Astrocyte of the spinal cord (primary cell): ENCODE measurements around the gene ZNF688.
A peak's percentile ranks its signal among the peaks of the same experiment; 100 is the strongest.

Experiments used
- DNase-seq: peaks from one replicate; pipeline ENCODE4 v3.0.0; 2011; ENCODE audit warnings: low read depth, low spot score
- H3K4me3 ChIP-seq: 2 replicates; pipeline ENCODE4 v1.5.1; 2011; ENCODE audit warnings: low read depth, mild to moderate bottlenecking, low read length, moderate library complexity
- in situ Hi-C: cut with HindIII; loops from 2 replicates; pipeline ENCODE4 v1.10.0; 2017; ENCODE audit warnings: low sequenced_read_pairs
- TF ChIP-seq, protein P1 (sequence below): IDR thresholded peaks from 2 replicates; pipeline ENCODE4 v1.5.1; 2012; ENCODE audit warnings: low read depth, mild to moderate bottlenecking, low read length, inconsistent platforms

ZNF688 gene

DNA sequence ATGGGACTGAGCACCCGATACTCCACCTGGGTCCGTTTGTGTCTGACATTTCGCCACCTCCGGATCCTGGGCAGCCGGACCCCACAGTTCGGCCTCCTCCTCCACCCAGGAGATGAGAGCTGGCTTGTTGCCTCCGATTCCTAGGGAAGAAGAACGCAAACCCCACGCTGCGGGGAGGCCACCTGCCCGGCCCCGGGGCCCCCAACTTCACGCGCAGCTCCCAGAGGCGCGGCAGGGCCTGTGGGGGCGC is 13.9 kb downstream of the ZNF688 start:
- in situ Hi-C loops, result no loop called here
- no peak for DNase-seq
- TF ChIP-seq, protein P1, sequence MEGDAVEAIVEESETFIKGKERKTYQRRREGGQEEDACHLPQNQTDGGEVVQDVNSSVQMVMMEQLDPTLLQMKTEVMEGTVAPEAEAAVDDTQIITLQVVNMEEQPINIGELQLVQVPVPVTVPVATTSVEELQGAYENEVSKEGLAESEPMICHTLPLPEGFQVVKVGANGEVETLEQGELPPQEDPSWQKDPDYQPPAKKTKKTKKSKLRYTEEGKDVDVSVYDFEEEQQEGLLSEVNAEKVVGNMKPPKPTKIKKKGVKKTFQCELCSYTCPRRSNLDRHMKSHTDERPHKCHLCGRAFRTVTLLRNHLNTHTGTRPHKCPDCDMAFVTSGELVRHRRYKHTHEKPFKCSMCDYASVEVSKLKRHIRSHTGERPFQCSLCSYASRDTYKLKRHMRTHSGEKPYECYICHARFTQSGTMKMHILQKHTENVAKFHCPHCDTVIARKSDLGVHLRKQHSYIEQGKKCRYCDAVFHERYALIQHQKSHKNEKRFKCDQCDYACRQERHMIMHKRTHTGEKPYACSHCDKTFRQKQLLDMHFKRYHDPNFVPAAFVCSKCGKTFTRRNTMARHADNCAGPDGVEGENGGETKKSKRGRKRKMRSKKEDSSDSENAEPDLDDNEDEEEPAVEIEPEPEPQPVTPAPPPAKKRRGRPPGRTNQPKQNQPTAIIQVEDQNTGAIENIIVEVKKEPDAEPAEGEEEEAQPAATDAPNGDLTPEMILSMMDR, result no peak
- H3K4me3 ChIP-seq, result peak overlapping the region; percentile 65

DNA sequence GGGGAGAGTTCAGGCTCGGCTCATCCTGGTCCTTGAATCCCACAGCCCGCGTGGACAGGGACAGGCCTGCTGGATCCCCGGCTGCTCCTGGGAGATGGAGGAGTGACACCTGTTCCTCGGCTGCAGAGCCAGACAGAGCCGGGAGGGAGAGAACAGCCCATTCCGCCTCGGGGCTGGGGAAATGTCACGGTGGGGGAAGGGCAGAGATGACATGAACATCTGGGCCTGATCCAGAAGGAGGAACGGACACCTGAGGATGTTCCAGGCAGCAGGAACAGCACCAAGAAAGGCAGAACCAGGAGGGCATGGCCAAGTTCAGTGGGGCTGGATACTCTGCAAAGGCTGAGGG is 15.4 kb downstream of the ZNF688 start:
- in situ Hi-C loops, result no loop called here
- TF ChIP-seq, protein P1, result no peak

DNA sequence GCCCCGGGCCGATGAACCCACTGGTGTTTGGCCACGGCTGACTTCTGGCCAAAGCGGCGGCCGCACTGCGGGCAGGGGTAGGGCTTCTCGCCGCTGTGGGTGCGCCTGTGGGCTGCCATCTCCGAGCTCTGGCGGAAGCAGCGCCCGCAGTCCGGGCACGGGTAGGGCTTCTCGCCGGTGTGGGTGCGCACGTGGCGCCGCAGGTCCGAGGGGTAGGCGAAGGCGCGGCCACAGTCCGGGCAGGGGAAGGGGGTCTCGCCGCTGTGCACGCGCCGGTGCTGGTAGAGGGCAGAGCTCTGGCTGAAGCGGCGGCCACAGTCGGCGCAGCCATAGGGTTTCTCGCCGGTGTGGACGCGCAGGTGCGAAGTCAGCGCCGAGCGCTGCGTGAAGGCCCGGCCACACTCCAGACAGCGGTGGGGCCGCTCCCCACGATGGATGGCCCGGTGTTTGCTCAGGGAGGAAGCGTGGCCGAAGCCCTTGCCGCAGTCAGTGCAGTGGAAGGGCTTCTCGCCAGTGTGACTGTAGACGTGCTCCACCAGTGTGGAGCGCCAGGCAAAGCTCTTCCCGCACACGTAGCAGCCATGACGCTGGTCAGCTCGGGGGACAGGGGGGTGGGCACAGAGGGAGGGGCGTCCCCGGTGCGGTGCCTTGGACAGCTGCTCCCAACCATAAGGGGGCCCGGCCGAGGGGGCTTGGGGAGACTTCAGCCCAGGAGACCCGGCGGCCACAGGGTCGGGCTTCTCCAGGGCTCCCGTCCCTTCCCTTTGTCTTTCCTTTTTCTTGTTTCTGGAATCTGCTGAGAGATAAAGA is 16.0 kb downstream of the ZNF688 start:
- TF ChIP-seq, protein P1, result no peak
- no peak for DNase-seq
- in situ Hi-C loops, result no loop called here
- H3K4me3 ChIP-seq, result no peak overlapping the region

More for the DNA sequence above, 15.4 kb downstream of the ZNF688 start:
- DNase-seq, result no peak
- no peak overlapping the region for H3K4me3 ChIP-seq

DNA sequence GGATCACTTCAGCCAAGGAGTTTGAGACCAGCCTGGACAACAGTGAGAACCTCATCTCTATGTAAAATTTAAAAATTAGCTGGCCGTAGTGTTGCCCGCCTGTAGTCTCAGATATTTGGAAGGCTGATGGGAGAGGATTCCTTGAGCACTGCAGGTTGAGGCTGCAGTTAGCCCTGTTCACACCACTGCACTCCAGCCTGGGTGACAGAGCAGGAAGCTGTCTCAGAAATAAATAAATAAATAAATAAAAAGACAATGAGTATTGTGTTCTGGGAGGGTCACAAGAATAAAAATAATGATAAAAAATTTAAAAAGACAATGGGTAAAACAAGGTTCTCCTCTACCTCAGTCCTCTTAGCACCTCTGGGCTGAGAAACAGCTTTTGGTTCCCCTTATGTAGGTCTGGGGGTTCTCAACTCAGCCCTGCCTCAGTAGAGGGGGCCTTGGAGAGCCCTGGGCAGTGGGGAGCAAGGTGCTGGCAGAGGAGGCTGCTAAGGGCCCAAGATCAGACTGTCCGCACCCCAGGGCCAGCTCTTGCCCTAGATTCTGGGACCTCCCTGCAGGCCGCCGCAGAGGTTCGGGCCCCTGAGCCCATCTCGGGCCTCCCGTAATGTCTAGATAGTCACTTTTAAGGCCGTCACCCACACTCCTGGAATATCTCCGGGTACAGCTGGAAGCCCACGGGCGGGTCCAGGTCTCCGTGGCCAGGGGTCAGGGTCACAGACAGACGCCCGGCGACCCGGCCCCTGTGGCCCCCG is 16.8 kb downstream of the ZNF688 start:
- no peak overlapping the region for H3K4me3 ChIP-seq
- in situ Hi-C loops, result no loop called here
- TF ChIP-seq, protein P1, result no peak
- DNase-seq, result no peak

DNA sequence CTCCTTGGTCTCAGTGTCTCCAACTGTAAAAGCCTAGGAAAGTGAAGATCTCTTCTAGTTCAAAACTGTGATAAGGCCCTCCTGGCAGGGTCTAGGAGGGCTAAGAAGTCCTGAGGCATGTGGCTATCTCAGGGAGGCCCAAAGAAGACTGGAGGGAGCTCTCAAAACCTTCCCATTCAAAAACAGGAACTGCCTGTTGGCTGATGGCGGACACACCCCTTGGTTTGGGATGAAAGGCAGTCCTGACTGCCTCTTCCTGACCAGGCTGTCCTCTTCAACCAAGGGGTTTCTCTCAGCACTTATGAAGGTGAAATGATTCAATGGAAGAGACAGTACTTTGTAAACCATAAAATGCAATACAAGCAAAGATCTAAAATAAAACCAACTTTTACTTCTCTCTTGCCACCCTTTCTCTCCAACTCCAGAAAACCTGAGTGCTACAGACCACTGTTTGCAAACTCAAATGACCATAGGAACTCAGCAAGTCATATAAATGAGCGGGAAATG is 18.1 kb downstream of the ZNF688 start:
- no peak overlapping the region for H3K4me3 ChIP-seq
- in situ Hi-C loops, result no loop called here
- DNase-seq, result no peak
- TF ChIP-seq, protein P1, result no peak

DNA sequence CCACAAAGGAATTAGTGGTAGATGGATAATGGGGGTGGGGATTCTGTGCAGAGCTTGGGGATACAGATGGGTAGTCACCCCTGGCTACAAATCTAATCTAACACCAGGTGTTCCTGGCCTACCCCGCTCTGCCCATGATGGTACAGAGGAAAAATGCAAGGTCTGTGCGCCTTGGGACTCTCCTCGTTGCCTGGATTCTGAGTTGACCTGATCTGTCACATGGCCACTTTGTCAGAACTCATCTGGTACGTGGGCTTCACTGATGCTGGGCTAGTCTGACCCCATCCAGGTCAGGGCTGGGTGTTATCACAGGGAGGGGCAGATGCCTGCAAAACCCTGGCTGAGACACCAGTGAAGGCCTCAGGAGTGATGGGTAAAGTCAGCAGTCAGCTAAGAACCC is 18.6 kb downstream of the ZNF688 start:
- TF ChIP-seq, protein P1, result no peak
- in situ Hi-C loops, result no loop called here
- DNase-seq, result no peak
- no peak overlapping the region for H3K4me3 ChIP-seq
